ENCODE data around the gene SUCLG2.

SUCLG2 gene

DNA sequence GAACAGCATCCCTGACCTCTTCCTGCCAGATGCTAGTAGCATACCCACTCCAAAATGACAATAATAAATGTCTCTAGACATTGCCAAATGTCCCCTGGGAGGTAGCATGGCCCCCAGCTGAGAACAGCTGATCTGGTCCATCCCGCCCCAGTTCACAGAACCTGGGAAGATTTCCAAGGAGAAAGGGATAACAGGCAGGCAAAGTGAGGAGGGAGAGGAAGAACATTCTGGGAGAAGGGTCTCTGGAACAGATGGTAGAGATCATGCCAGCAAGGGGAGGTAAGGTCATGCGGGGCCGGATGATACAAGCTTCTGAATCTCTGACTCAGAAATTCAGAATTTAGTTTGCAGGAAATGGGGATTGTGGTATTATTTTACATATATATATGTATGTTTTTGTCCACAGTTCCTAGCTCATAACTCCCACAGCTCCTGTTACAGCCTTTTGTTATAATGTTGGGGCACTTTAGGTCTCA lies 192.7 kb downstream of the SUCLG2 start:
- DNase-seq (ENCODE audit: low read depth in 4 of 4, low spot score in 1 of 4), result no peak

GRCh38 chr3:67460841-67461510 lies 193.4 kb downstream of the SUCLG2 start:
- DNase-seq (ENCODE audit: low read depth in 4 of 4, low spot score in 1 of 4), result no peak

- no peak for DNase-seq (ENCODE audit: low read depth in 4 of 4, low spot score in 1 of 4)
Observed at GRCh38 chr3:67459796-67460195, 194.6 kb downstream of the SUCLG2 start.

GRCh38 chr3:67458896-67459530 lies 195.4 kb downstream of the SUCLG2 start:
- DNase-seq (ENCODE audit: low read depth in 4 of 4, low spot score in 1 of 4), result no peak

DNA sequence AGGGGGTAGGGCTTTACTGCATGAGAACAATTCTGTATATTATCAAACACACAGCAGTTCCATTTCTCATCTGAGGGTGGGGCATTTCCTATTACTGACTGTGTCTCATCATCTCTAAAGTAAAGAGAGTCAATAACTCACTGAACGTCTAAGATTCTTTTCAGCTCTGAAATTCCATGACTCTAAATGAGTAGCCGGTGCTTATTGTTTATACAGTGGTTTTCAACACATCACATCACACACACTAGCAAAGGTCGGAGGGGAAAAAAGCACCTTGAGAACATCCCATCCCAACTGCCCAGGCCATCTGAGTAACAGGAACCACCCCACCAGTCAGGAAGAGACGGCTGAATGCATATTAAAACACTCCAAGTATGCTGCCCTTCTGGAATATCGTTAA lies 196.0 kb downstream of the SUCLG2 start:
- DNase-seq (ENCODE audit: low read depth in 4 of 4, low spot score in 1 of 4), result no peak

- no peak for DNase-seq (ENCODE audit: low read depth in 4 of 4, low spot score in 1 of 4)
Observed at GRCh38 chr3:67453628-67454027, 200.8 kb downstream of the SUCLG2 start.

GRCh38 chr3:67450153-67450552 lies 204.3 kb downstream of the SUCLG2 start:
- DNase-seq (ENCODE audit: low read depth in 4 of 4, low spot score in 1 of 4), result no peak

- no peak for DNase-seq (ENCODE audit: low read depth in 4 of 4, low spot score in 1 of 4)
Observed at GRCh38 chr3:67447393-67447792, 207.0 kb downstream of the SUCLG2 start.

GRCh38 chr3:67437789-67438188 lies 216.6 kb downstream of the SUCLG2 start:
- no peak for DNase-seq (ENCODE audit: low read depth in 4 of 4, low spot score in 1 of 4)

DNA sequence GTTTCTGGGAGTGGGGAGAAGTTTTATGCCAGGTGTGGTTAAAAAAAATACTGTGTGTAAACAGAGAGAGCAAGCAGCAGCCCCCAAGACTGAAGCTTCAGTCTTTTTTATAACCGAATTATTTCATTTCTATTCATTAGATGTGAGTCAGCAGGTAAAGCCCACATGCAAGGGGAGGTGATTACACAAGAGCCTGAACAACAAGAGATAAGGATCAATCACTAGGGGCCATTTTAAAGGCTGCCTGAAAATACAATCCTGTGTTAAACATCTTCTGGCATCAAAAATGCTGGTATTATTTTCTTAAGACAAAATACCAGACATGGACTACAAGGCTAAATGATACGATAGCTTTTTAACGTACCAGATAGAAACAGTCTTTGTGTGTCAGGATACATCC lies 217.3 kb downstream of the SUCLG2 start:
- DNase-seq (ENCODE audit: low read depth in 4 of 4, low spot score in 1 of 4), result no peak

GRCh38 chr3:67433109-67433508 lies 221.3 kb downstream of the SUCLG2 start:
- DNase-seq (ENCODE audit: low read depth in 4 of 4, low spot score in 1 of 4), result no peak

GRCh38 chr3:67431887-67432286 lies 222.5 kb downstream of the SUCLG2 start:
- DNase-seq (ENCODE audit: low read depth in 4 of 4, low spot score in 1 of 4), result no peak

DNA sequence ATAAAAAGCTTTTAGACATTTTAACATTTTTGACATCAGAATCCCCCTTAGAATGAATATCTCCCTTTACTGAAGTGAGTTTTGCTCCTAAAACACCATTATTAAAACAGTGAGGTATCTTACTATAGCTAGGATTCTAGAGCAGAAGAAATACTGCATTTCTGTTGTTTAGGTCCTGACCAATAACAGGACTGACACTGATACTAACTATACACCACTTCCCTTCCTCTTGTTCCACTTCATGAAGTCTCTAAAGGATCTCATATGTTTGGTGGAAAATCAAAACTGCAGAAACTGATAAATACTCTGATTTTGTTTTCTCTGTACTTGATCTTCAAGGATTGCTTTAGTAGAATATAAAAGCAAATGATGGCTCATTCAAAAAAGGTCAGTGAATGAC lies 230.7 kb downstream of the SUCLG2 start:
- no peak for DNase-seq (ENCODE audit: low read depth in 4 of 4, low spot score in 1 of 4)

DNA sequence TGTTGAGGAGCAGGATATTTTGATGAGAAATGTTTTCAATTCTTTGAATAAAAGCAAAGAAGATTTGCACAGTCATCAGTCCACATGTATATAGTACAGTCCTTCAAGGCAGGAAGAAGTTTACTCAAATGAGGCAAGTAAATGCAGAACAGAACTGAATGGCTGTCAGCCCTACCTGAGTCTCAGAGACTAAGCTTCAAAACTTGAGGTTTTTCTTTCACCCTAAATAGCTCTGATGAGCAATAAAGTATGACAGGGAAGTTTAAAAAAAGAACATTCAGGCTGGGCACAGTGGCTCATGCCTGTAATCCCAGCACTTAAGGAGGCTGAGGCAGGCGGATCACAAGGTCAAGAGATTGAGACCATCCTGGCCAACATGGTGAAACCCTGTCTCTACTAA lies 232.5 kb downstream of the SUCLG2 start:
- DNase-seq (ENCODE audit: low read depth in 4 of 4, low spot score in 1 of 4), result no peak

- no peak for DNase-seq (ENCODE audit: low read depth in 4 of 4, low spot score in 1 of 4)
Observed at GRCh38 chr3:67419779-67420178, 234.6 kb downstream of the SUCLG2 start.

DNA sequence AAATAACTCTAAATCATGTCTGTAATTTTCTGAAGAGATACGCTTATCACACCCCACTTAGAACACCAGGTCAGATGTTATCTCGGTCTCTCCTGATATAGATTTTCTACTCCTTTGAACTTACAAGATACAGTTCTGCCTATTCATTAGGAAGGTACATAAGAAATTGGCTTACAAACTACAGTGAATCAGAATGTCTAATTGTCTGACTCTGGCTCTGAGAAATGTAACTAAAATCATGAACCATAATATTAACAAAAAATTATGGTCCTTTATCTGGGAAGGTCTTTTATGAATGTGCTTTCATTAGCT lies 235.2 kb downstream of the SUCLG2 start:
- no peak for DNase-seq (ENCODE audit: low read depth in 4 of 4, low spot score in 1 of 4)

DNA sequence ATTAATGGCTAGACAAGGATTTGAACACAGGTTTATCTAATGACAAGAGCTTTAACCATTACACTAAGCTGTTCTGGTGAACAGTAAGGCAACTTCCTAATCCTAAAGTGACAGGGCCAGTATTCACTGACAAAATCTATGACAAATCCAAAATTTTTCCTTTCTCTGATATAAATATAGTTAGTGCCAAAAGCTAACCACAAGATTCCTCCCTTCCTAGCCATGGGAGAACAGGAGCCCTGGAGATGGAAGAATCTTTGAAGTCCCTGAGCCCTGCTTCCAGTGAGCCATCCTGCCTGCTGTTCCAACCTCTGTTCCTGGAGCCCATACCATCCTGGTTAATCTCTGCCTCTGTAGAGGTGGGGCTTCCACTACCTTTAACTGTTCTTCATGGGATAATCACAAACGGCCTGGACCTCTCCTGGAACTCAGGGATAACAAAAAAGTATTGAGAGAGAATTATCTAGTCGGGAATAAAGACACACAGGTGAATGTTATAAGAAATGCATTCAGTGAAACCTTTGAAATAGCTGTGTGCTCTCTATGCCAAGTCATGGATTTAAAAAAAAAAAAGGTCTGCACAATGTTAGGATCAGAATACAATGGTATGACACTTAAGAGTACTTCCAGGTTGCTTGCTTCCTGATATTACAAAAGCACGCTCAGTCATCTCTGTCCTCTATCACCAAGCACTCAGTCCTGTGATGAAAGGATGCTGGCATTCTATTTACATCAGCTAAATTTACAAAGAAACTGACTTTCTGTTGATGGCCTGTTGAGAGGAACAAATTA lies 235.8 kb downstream of the SUCLG2 start:
- no peak for DNase-seq (ENCODE audit: low read depth in 4 of 4, low spot score in 1 of 4)

GRCh38 chr3:67416703-67417102 lies 237.7 kb downstream of the SUCLG2 start:
- DNase-seq (ENCODE audit: low read depth in 4 of 4, low spot score in 1 of 4), result no peak

GRCh38 chr3:67415511-67415910 lies 238.9 kb downstream of the SUCLG2 start:
- no peak for DNase-seq (ENCODE audit: low read depth in 4 of 4, low spot score in 1 of 4)

- DNase-seq (ENCODE audit: low read depth in 4 of 4, low spot score in 1 of 4), result no peak
Observed at GRCh38 chr3:67414740-67415139, 239.7 kb downstream of the SUCLG2 start.

DNA sequence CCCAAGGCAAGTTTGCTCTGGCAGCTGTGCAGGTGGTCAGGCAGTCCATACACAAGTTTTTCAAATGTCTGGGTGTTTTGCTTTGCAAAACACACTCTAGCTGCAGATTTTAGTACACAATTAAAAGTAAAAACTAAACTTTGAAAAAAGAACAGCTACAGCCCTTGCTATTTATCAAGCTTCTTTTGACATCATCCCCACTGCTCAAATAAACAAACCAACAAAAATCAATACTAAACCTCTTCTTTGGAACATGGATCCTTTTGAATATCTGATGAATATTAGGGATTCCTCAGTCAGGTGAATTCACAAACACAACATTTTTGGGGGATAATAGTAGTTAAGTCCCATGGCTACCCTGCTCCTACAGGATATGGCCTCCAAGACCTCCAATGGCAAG lies 249.2 kb downstream of the SUCLG2 start:
- DNase-seq (ENCODE audit: low read depth in 4 of 4, low spot score in 1 of 4), result no peak

GRCh38 chr3:67402873-67403272 lies 251.5 kb downstream of the SUCLG2 start:
- DNase-seq (ENCODE audit: low read depth in 4 of 4, low spot score in 1 of 4), result no peak
